NCI-H146 treated with DMSO at 0.1 percent for 48 hours (cell line): ENCODE results near the gene SSTR3.

Experiments
- DNase-seq: peaks from one replicate; lab custom pipeline; 2025; ENCODE audit not compliant: unreplicated experiment; lab: John Stamatoyannopoulos, UW

SSTR3 gene

GRCh38 chr22:37197451-37198257 is 14.6 kb downstream of the SSTR3 start:
- no peak for DNase-seq

DNA sequence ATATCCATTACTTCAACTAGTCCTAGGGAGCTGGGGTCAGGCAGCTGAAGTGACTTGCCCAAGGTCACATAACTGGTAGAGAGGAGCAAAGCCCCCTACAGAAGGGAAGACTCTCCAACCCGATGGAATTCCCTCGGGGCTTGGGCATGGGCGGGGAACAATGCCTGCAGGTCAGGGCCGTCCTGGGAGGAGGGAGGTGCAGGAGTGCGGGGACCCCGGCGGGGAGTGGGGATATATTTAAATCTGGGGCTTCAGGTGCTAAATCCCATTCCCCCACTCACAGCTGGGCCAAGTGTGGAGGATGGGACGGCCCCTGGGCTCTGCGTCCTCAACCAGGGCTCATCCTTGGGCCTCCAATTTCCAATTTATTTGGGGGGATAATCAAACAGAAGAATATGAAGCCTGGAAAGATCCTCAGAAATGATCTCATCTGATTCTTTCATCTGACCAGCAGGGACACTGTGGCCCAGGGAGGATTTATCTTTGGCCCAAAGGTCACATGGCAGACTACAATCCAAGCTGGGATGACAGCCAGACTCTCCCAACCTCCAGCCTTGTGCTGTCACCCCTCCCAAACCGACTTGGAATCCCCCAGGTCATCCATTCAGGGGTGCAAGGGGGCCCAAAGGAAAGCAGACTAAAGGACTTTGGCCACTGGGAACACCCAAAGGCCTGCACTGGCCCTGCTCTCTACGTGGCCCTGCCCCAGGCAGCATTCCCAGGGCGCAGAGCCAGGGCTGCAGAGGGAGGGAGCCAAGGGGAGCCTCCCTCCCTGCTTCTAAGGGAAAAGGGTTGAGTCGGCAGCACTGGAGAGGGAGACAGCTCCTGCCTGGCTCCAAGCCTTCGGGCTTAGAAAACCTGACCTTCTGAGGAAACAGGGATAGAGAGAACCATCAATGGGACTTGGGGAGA is 15.5 kb downstream of the SSTR3 start:
- DNase-seq, result no peak

DNA sequence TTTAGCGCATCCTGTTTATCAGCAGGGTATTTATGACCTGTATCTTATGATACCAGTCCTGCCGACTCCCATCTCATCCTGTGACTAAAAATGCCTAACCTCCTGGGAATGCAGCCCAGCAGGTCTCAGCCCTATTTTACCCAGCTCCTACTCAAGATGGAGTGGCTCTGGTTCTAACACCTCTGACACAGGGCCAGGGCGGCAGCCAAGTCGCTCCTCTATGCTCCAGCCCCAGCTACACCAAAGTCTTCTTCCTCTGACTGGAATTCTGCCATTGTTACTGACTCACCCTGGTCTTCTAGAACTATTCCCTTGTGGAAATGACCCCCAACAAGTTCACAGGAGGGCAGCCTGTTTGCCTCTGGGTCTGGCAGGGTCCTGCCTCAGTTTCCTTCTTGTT is 16.4 kb downstream of the SSTR3 start:
- DNase-seq, result no peak

DNA sequence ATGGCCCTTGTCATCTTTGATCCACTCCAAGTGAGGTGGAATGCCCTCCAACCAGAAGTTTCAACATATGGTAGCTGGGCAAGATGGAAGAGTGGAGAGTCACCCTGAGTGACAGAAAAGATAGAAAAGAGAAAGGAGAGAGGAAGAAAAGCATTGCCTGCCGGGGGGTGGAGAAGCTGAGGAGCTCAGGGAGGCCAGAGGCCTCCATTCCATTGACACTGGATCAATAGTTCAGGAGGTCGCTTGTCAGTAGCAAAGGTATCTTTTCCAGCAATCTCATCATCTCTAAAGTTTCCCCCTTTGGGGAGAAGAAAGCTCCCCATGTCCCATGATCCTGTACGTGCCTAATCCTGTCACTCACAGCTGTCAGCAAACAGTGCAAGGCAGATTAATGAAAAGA is 17.5 kb downstream of the SSTR3 start:
- no peak for DNase-seq

GRCh38 chr22:37193629-37194191 is 18.6 kb downstream of the SSTR3 start:
- DNase-seq, result no peak

- DNase-seq, result no peak
Measured at GRCh38 chr22:37192741-37193140, 19.5 kb downstream of the SSTR3 start.

DNA sequence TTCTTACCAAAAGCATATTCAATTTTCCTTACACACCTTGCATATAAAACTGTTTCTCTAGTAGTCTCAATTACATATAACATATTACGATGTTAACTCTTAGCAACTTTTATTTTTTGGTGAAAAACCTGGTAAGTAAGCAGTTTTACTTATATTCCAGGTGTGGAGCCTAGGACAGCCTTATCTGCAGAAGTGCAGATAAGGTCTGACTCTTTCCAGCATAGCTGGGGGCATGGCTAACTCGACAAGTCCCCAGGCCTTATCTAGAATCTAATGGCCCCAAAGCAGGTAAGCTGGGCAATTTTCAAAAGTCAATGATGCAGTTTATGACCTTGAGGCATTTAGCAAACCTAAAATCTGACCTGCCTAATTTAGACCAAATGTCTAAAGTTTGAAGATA is 20.1 kb downstream of the SSTR3 start:
- no peak for DNase-seq

GRCh38 chr22:37190262-37190780 is 22.0 kb downstream of the SSTR3 start:
- no peak for DNase-seq

GRCh38 chr22:37188901-37189466 is 23.3 kb downstream of the SSTR3 start:
- no peak for DNase-seq

DNA sequence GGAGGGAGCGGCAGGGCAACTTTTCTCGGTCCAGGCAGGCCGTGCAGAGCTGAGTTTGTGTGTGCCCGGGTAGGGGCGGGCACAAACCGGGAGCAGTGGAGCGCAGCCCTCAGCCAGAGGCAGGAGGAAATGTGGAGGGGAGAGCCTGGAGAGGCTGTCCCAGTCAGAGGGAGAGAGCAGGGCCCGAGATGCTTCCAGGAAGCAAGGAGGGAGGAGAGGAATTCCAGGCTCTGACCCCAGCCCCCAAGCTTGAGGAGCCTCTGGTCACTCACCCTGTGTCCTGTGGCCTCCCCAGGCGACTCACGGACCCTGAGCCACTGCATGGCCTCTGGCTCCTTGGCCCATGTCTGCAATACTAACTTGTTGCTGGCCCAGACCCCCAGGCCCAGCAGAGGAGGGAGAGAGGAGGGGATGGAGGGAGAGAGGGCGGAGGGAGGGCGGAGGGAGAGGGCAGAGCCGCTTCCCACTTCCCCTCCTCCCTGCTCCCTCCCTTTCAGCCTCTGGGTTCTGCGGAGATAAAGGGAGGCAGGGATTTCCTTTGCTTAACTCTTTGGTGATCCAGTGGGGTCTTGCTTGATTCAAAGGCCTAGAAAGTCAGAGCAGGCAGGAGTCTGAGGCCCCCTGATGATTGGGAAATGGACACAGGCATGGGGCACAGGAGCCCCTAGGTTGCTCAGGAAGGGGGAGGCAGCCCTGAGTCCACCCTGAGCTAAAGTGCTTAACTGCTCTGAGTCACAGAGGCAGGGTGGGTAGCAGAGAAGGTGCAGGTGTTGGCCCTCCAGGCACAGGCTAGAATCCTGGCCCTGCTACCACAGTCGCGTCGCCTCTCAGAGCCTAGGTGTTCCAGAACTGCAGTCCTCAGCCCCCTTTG is 24.2 kb downstream of the SSTR3 start, which contains the start of gene C1QTNF6:
Gene C1QTNF6 (minus strand): TSS at position 357 of the 871 bp plus-strand sequence. CDS start 34 bp downstream, at position 323.
- DNase-seq, result no peak

DNA sequence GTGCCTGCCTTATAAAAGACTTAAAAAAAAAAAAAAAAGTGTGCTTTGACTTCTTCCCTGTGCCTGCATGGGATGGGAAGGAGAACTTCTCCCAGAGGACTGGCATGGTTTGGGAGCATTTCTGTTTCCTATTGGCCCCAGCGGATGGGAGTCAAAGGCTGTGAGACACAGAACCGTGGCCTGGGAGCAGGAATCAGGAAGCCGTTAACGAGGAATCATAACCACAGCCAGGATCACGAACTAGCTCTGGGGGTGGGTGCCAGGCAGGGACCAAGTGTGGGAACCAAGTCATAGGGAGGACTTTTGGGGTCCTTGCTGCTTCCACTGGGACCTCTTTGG is 24.8 kb downstream of the SSTR3 start:
- DNase-seq, result no peak

DNA sequence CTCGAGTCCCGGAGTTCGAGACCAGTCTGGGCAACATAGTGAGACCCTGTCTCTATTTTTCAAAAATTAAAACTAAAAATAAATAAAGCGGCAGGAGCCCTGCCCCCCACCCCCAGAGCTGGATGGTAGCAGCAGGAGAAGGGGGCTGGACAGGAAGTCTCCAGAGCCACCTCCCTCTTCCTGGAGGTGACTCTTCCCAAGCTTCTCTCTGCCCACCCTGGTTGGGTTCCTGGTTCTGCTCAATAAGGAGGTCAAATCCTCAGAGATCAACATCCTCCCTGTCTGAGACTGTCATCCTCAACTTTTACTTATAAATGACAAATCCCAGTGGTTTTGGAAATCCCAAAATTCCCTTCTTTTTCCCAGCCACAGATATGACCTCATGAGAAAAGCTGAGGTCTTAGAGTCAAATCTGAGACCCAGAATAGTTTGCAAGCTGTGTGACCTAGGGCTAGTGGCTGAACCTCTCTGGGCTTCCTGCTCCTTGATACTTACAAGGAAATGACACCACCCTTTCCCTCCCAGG is 25.2 kb downstream of the SSTR3 start:
- DNase-seq, result no peak

DNA sequence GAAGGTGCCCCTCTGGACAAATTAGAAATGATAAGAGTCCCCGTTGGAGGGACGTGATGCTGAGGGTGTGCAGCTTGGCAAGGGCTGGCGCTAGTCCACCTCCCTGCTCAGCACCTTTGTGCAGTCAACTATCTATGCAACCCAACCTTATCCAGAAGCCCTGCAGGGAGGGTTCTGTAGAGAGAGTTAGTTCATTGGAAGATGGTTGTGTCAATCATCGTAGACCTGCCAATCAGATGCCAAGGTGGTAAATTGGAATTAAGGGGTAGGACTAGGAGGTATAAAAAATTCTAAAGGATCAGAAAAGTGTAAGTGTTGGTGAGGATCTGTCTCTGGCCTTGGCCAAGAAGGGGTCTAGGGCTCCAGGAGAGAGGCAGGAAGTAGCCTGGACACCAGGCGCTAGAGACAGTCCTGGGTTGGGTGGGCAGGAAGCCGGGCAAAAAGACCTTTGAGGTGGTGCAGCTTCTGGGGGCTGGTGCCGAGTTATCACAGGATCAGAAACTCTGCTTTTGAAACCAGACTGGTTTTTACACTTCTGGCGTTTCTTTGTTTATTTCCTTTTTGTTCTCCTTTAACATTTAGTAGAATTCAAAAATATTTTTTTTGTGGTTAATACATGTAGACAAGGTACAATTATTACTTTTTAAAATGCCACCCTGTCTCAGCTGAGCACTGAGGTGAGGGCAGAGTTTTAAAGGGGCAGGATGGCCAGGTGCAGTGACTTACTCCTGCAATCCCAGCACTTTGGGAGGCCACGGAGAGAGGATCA is 25.9 kb downstream of the SSTR3 start:
- no peak for DNase-seq

DNA sequence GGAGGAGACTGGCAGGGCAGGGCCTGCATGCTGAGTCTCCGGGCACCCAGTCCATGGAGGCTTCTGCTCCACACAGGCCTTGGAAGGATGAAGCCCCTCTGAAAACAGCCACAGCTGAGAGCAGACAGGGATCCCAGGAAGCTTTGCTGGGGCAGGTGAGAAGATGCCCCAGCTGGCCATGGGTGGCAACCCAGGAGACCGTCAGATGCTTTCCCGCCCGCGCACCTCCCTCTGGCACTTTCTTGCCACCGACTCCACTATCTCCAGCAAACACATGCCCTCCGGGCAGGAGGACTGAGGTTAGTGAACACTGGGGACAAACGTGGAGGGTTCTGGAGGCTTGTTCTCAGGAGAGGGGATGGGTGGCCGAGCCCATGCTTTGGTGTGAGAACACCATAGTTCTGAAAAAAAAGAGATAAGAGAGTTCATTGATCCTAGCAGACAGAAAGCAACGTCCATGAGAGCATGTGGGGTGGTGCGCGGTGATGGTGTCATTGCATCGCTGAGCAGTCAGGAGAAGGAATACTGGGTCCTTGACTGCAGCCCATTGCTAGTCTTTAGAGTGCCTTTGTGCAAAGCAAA is 26.5 kb downstream of the SSTR3 start:
- DNase-seq, result no peak

DNA sequence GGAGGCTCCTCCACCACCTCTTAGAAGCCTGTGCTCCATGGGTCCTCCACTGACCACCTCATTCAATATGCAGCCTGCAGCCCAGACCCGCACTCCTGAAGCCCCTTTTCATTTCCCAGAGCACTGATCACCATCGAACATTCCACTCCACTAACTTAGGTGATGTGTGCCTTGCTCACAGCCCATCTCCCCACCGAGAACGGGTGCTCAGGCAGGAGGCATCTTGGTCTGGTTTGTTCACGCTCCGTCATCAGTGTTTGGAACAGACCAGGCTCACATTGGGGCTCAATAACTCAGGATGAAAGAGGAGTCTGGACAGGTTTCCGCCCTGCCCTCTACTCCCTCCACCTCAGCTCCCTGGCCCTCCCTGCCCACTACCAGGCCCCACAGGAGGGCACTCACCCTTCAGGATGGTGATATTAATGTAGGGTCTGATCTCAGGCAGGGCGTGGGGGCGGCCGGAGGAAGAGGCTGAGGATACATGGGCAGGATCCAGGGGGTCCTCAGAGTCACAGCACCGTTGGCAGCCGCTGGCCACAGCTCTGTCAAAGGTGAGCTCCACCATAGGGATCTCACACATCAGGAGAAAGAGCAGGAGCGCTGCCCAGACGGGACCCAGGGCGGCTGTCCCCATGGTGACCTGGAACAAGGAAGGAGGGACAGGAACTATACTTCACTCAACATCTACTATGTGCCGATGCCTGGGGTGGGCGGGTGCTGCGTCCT is 27.3 kb downstream of the SSTR3 start:
- DNase-seq, result no peak

DNA sequence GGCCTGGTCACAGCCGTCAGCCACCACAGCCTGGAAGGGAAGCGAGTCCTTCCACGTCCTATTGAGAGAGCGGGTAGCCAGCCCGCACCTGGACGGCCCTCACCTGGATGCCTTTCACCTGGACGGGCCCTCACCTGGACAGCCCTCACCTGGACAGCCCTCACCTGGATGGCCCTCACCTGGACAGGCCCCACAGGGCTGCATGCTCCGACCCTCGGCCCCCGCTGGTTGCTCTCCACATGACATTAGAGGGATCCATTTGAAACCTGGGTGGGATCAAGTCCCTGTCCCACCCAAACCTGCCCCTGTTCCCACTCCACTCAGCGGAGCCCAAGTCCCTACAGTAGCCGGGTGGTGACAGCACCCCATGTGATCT is 27.9 kb downstream of the SSTR3 start:
- DNase-seq, result no peak

- no peak for DNase-seq
Measured at GRCh38 chr22:37183432-37184379, 28.6 kb downstream of the SSTR3 start.
